ENCODE results near the gene ITGA1.

Gene ITGA1

GRCh38 chr5:53006911-53007890, 219.5 kb downstream of the ITGA1 start:
- H3K27ac ChIP-seq, result no peak overlapping the region
- no peak for TF ChIP-seq CTCF (IDR thresholded peaks at IDR 0.05)
- TF ChIP-seq ZFX (IDR thresholded peaks at IDR 0.05; ENCODE audit: borderline replicate concordance), result no peak

GRCh38 chr5:53008751-53009150, 221.0 kb downstream of the ITGA1 start:
- TF ChIP-seq ZFX (IDR thresholded peaks at IDR 0.05; ENCODE audit: borderline replicate concordance) (no peak), CTCF (IDR thresholded peaks at IDR 0.05) (no peak)
- no peak overlapping the region for H3K27ac ChIP-seq
